ENCODE measurements around the gene LENG1.

The LENG1 gene

GRCh38 chr19:54156490-54156889, 3.0 kb downstream of the LENG1 start:
- Histone ChIP-seq H3K4me2 (no peak overlapping the region), H3K27me3 (no peaks in the 10 kb centered on the region), H3K4me1 (peaks cover 34% of the 10 kb centered on the region), H3K27ac (no peak overlapping the region), H3K9ac (no peak overlapping the region), H3K9me3 (no peaks in the 10 kb centered on the region), H4K20me1 (peaks cover 66% of the 10 kb centered on the region), H3K36me3 (peaks cover 69% of the 10 kb centered on the region), H3K4me3 (no peak overlapping the region)
- TF ChIP-seq Cebpa-rat (IDR thresholded peaks at IDR 0.05): no peak

GRCh38 chr19:54155694-54156093, 3.8 kb downstream of the LENG1 start:
- Histone ChIP-seq H4K20me1 (peaks cover 65% of the 10 kb centered on the region), H3K36me3 (peaks cover 77% of the 10 kb centered on the region)
- TF ChIP-seq Cebpa-rat (IDR thresholded peaks at IDR 0.05): no peak

GRCh38 chr19:54154603-54155345, 4.7 kb downstream of the LENG1 start:
- Histone ChIP-seq H3K9ac (no peak overlapping the region), H3K36me3 (peaks cover 86% of the 10 kb centered on the region), H4K20me1 (peaks cover 73% of the 10 kb centered on the region), H3K27me3 (no peaks in the 10 kb centered on the region), H3K9me3 (no peaks in the 10 kb centered on the region), H3K4me2 (no peak overlapping the region), H3K27ac (no peak overlapping the region), H3K4me3 (no peak overlapping the region), H3K4me1 (peaks cover 20% of the 10 kb centered on the region)
- TF ChIP-seq Cebpa-rat (IDR thresholded peaks at IDR 0.05): no peak

More at GRCh38 chr19:54155694-54156093, 3.8 kb downstream of the LENG1 start:
- H3K4me2 ChIP-seq: no peak overlapping the region
- H3K9ac ChIP-seq: no peak overlapping the region
- H3K4me3 ChIP-seq: no peak overlapping the region
- no peaks in the 10 kb centered on the region for H3K9me3 ChIP-seq
- no peak overlapping the region for H3K27ac ChIP-seq
- no peaks in the 10 kb centered on the region for H3K27me3 ChIP-seq
- peaks cover 26% of the 10 kb centered on the region for H3K4me1 ChIP-seq

GRCh38 chr19:54153731-54154326, 5.7 kb downstream of the LENG1 start:
- TF ChIP-seq Cebpa-rat (IDR thresholded peaks at IDR 0.05): no peak
- peaks cover 83% of the 10 kb centered on the region for H4K20me1 ChIP-seq
- no peak overlapping the region for H3K4me2 ChIP-seq
- H3K36me3 ChIP-seq: peaks cover 96% of the 10 kb centered on the region
- no peak overlapping the region for H3K4me3 ChIP-seq
- H3K9me3 ChIP-seq: no peaks in the 10 kb centered on the region
- H3K4me1 ChIP-seq: peaks cover 18% of the 10 kb centered on the region
- H3K27me3 ChIP-seq: no peaks in the 10 kb centered on the region
- H3K9ac ChIP-seq: no peak overlapping the region
- no peak overlapping the region for H3K27ac ChIP-seq

GRCh38 chr19:54152878-54153524, 6.5 kb downstream of the LENG1 start:
- Histone ChIP-seq H3K9me3 (no peaks in the 10 kb centered on the region), H3K36me3 (peaks cover 100% of the 10 kb centered on the region), H3K9ac (no peak overlapping the region), H3K27ac (no peak overlapping the region), H3K4me2 (no peak overlapping the region), H3K4me1 (peaks cover 9% of the 10 kb centered on the region), H3K27me3 (no peaks in the 10 kb centered on the region), H4K20me1 (peaks cover 89% of the 10 kb centered on the region), H3K4me3 (no peak overlapping the region)
- no peak for TF ChIP-seq Cebpa-rat (IDR thresholded peaks at IDR 0.05)

- TF ChIP-seq Cebpa-rat (IDR thresholded peaks at IDR 0.05): no peak
- Histone ChIP-seq H3K4me3 (no peak overlapping the region), H3K27me3 (no peaks in the 10 kb centered on the region), H3K4me1 (peaks cover 8% of the 10 kb centered on the region; the same call in 1 of the 2 replicates), H4K20me1 (peaks cover 96% of the 10 kb centered on the region), H3K9ac (no peak overlapping the region), H3K36me3 (peaks cover 100% of the 10 kb centered on the region), H3K9me3 (no peaks in the 10 kb centered on the region), H3K27ac (no peak overlapping the region), H3K4me2 (no peak overlapping the region)
These were observed 7.3 kb downstream of the LENG1 start for GRCh38 chr19:54152267-54152666.

GRCh38 chr19:54151362-54152035, 8.0 kb downstream of the LENG1 start:
- no peak overlapping the region for H3K4me2 ChIP-seq
- peaks cover 96% of the 10 kb centered on the region for H4K20me1 ChIP-seq
- H3K9me3 ChIP-seq: no peaks in the 10 kb centered on the region
- peaks cover 100% of the 10 kb centered on the region for H3K36me3 ChIP-seq
- no peaks in the 10 kb centered on the region for H3K27me3 ChIP-seq
- no peak for TF ChIP-seq Cebpa-rat (IDR thresholded peaks at IDR 0.05)
- H3K9ac ChIP-seq: no peak overlapping the region
- no peak overlapping the region for H3K4me3 ChIP-seq
- H3K27ac ChIP-seq: no peak overlapping the region
- peaks cover 8% of the 10 kb centered on the region; the same call in 1 of the 2 replicates for H3K4me1 ChIP-seq

- Histone ChIP-seq H4K20me1 (peaks cover 94% of the 10 kb centered on the region), H3K9me3 (no peaks in the 10 kb centered on the region), H3K36me3 (peaks cover 100% of the 10 kb centered on the region), H3K27me3 (no peaks in the 10 kb centered on the region), H3K4me2 (no peak overlapping the region), H3K9ac (no peak overlapping the region), H3K4me3 (no peak overlapping the region), H3K27ac (no peak overlapping the region), H3K4me1 (no peaks in the 10 kb centered on the region)
- TF ChIP-seq Cebpa-rat (IDR thresholded peaks at IDR 0.05): no peak
These were observed 10.3 kb downstream of the LENG1 start for GRCh38 chr19:54149021-54149812.

GRCh38 chr19:54148158-54148557, 11.4 kb downstream of the LENG1 start:
- Histone ChIP-seq H3K4me1 (no peaks in the 10 kb centered on the region), H3K36me3 (peaks cover 100% of the 10 kb centered on the region), H4K20me1 (peaks cover 94% of the 10 kb centered on the region), H3K27me3 (no peaks in the 10 kb centered on the region), H3K27ac (no peak overlapping the region), H3K9ac (no peak overlapping the region), H3K9me3 (no peaks in the 10 kb centered on the region), H3K4me3 (no peak overlapping the region), H3K4me2 (no peak overlapping the region)
- TF ChIP-seq Cebpa-rat (IDR thresholded peaks at IDR 0.05): no peak

Measured in BLaER1 (cell line).